Endothelial cell of umbilical vein (primary cell): Measurements from ENCODE around the gene GPRASP2.

Source experiments
- CTCF ChIP-seq, 2 donors: IDR thresholded peaks; 1 replicate in 1 of 2; 2 replicates in 1 of 2; pipeline ENCODE4 v1.5.1; 2011; ENCODE audit warnings: low read length in 2 of 2, mild to moderate bottlenecking in 2 of 2, moderate library complexity in 2 of 2, control low read depth in 1 of 2, inconsistent platforms in 1 of 2, low read depth in 1 of 2; ENCODE audit not compliant: insufficient read depth in 1 of 2; ENCODE audit errors: extremely low read depth in 1 of 2
- EZH2 ChIP-seq: IDR thresholded peaks from 2 replicates; pipeline ENCODE4 v1.6.1; 2012; ENCODE audit warnings: borderline replicate concordance, low read depth, mild to moderate bottlenecking, moderate library complexity, low read length, inconsistent platforms; ENCODE audit not compliant: severe bottlenecking
- FOS ChIP-seq: IDR thresholded peaks from 2 replicates; pipeline ENCODE4 v1.6.1; 2011; ENCODE audit warnings: mild to moderate bottlenecking, low read length, moderate library complexity, borderline replicate concordance; ENCODE audit not compliant: insufficient read depth
- MAX ChIP-seq: IDR thresholded peaks from 2 replicates; pipeline ENCODE4 v1.6.1; 2011; ENCODE audit not compliant: insufficient read depth, insufficient read length
- MYC ChIP-seq: IDR thresholded peaks from one replicate; pipeline ENCODE4 v1.6.1; 2011; ENCODE audit warnings: mild to moderate bottlenecking, low read depth, low read length
- POLR2A ChIP-seq: IDR thresholded peaks from 2 replicates; pipeline ENCODE4 v1.6.1; 2012; ENCODE audit warnings: low read depth, mild to moderate bottlenecking, control low read depth, low read length
- POLR2AphosphoS5 ChIP-seq: IDR thresholded peaks from 2 replicates; pipeline ENCODE4 v1.6.1; 2012; ENCODE audit warnings: low read depth, mild to moderate bottlenecking, control low read depth, low read length, moderate library complexity; ENCODE audit not compliant: insufficient read depth

DNA sequence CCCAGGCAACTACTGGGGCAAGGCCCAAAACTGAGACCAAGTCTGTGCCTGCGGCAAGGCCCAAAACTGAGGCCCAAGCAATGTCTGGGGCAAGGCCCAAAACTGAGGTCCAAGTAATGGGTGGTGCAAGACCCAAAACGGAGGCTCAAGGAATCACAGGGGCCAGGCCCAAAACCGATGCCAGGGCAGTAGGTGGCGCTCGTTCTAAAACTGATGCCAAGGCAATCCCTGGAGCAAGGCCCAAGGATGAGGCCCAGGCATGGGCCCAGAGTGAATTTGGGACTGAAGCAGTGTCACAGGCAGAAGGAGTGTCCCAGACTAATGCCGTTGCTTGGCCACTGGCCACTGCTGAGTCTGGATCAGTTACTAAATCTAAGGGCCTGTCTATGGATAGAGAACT lies 2.7 kb downstream of the GPRASP2 start:
- TF ChIP-seq CTCF (IDR thresholded peaks at IDR 0.05; ENCODE audit: extremely low read depth in 1 of 2, insufficient read depth in 1 of 2, low read depth in 1 of 2, low read length in 2 of 2) (no peak), POLR2A (no peak), POLR2AphosphoS5 (no peak), MYC (no peak), FOS (no peak), EZH2 (no peak), MAX (no peak)
